GM12872 (cell line): ENCODE results near the gene CWH43.

Experiments
- CTCF ChIP-seq: IDR thresholded peaks from 3 replicates; pipeline ENCODE4 v1.5.1; 2011; ENCODE audit warnings: low read depth, mild to moderate bottlenecking, low read length, moderate library complexity; ENCODE audit not compliant: insufficient read depth

CWH43 gene

GRCh38 chr4:49063670-49064069 lies 77.6 kb downstream of the CWH43 start:
- TF ChIP-seq CTCF = no peak
